Retinal pigment epithelial cell (primary cell): ENCODE measurements around the gene MPHOSPH9.

ENCODE experiments used
- DNase-seq: peaks from one replicate; pipeline ENCODE4 v3.0.0-alpha.2; 2010; ENCODE audit warnings: low read depth
- H3K4me3 ChIP-seq: 2 replicates; pipeline ENCODE4 v1.5.1; 2011; ENCODE audit warnings: mild to moderate bottlenecking, low read length, control low read depth, moderate library complexity
- CTCF ChIP-seq: conservative IDR thresholded peaks from 2 replicates; pipeline ENCODE4 v1.5.1; 2011; ENCODE audit warnings: low read depth, low read length, control low read depth, inconsistent platforms

The MPHOSPH9 gene

DNA sequence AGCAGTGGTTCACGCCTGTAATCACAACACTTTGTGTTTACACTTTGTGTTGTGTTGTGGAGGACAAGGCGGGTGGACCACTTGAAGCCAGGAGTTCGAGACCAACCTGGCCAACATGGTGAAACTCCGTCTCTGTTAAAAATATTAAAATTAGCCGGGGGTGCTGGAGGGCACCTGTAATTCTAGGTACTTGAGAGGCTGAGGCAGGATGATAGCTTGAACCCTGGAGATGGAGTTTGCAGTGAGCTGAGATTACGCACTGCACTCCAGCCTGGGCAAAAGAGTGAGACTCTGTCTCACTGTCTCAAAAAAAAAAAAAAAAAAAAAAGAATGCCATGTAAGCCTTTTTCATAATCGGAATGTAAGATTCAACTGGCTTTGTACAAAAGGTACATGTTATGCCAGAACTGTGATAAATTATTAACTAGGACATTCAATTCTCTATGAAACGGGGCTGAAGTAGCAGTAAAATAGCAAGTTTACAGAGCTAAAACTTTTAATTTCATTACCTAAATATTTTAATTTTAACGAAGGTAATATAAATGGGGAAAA, 68.2 kb downstream of the MPHOSPH9 start:
- TF ChIP-seq CTCF: no peak
- no peak overlapping the region for H3K4me3 ChIP-seq
- DNase-seq: no peak

GRCh38 chr12:123164222-123164621, 68.7 kb downstream of the MPHOSPH9 start:
- DNase-seq: no peak
- no peak overlapping the region for H3K4me3 ChIP-seq
- TF ChIP-seq CTCF: no peak

GRCh38 chr12:123163227-123163626, 69.7 kb downstream of the MPHOSPH9 start:
- no peak overlapping the region for H3K4me3 ChIP-seq
- no peak for DNase-seq
- TF ChIP-seq CTCF: no peak

GRCh38 chr12:123160801-123161487, 72.0 kb downstream of the MPHOSPH9 start:
- TF ChIP-seq CTCF: no peak
- no peak overlapping the region for H3K4me3 ChIP-seq
- DNase-seq: no peak

DNA sequence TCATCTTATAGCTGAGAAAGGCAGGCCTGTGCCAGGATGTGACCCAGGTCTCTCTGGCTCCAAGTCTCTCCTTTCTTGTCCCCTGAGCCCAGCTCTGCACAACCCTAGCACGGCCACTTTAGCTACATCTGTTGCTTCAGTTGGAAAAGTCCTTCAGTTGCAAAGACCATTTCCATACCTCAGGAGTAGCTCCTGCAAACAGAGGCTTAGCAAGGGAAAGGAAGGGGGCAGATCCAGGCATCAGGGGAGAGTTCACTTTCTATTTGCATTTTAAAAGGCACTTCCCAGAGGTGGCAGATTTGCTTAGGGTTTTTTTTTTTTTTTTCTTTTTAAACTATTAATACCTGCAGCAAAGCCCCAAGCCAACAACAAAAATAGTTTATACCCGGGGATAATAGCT, 79.0 kb downstream of the MPHOSPH9 start:
- DNase-seq: no peak
- TF ChIP-seq CTCF: no peak
- H3K4me3 ChIP-seq: no peak overlapping the region

DNA sequence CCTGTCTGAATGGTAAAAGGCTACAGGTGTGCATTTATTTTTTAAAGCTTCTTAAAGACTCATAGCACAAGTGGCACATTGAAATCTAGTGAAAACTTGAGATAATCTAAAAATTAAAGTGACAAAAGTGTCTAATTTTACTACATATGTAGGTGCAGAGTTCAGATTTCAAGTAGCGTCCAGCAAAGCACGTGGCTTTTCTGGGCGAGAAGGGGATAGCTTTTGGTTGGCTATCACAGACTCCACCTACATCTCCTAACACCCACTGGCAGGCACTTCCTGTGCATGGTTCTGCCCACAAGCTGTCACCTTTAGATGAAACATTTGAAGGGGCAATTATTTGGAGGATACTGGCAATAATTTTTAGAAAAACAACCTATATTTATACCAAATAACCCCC, 80.1 kb downstream of the MPHOSPH9 start:
- H3K4me3 ChIP-seq: no peak overlapping the region
- TF ChIP-seq CTCF: no peak
- no peak for DNase-seq
